H9 (cell line): ENCODE measurements around the gene MAOA. TPM values are rescaled to one million over a fixed set of nuclear protein-coding genes. Genes with fewer than 3 reads are reported as not detected.
A peak's percentile ranks its signal among the peaks of the same experiment; 100 is the strongest.

ENCODE experiments used
- DNase-seq: peaks from one replicate; pipeline ENCODE4 v3.0.0-alpha.2; 2017
- H2AFZ ChIP-seq: one replicate; pipeline ENCODE4 v1.6.1; 2013; ENCODE audit warnings: mild to moderate bottlenecking, low read length, control low read depth, moderate library complexity
- H2AK5ac ChIP-seq: 2 replicates; pipeline ENCODE4 v1.6.1; 2013; ENCODE audit warnings: low read length, control low read depth, mixed read lengths; ENCODE audit not compliant: insufficient read length
- H2BK120ac ChIP-seq: one replicate; pipeline ENCODE4 v1.6.1; 2013; ENCODE audit warnings: low read depth, mild to moderate bottlenecking, low read length, control low read depth, inconsistent platforms; ENCODE audit not compliant: poor library complexity, severe bottlenecking
- H2BK12ac ChIP-seq: 2 replicates; pipeline ENCODE4 v1.6.1; 2013; ENCODE audit warnings: low read length, control low read depth, mixed read lengths, low read depth; ENCODE audit not compliant: insufficient read length
- H2BK15ac ChIP-seq: 2 replicates; pipeline ENCODE4 v1.6.1; 2013; ENCODE audit warnings: low read depth, low read length, control low read depth
- H2BK20ac ChIP-seq: one replicate; pipeline ENCODE4 v1.6.1; 2013; ENCODE audit warnings: low read depth, mild to moderate bottlenecking, low read length, control low read depth, inconsistent platforms; ENCODE audit not compliant: poor library complexity, severe bottlenecking
- H2BK5ac ChIP-seq: 2 replicates; pipeline ENCODE4 v1.6.1; 2013; ENCODE audit warnings: low read length, control low read depth, mixed read lengths; ENCODE audit not compliant: insufficient read length
- H3K14ac ChIP-seq: 2 replicates; pipeline ENCODE4 v1.6.1; 2013; ENCODE audit warnings: low read length, control low read depth; ENCODE audit not compliant: insufficient read depth
- H3K18ac ChIP-seq: 2 replicates; pipeline ENCODE4 v1.6.1; 2013; ENCODE audit warnings: low read depth, mild to moderate bottlenecking, mixed read lengths, low read length, control low read depth; ENCODE audit not compliant: insufficient read length
- H3K23ac ChIP-seq: 2 replicates; pipeline ENCODE4 v1.6.1; 2013; ENCODE audit warnings: low read length, control low read depth, mixed read lengths, low read depth; ENCODE audit not compliant: insufficient read length
- H3K23me2 ChIP-seq: 2 replicates; pipeline ENCODE4 v1.6.1; 2013; ENCODE audit warnings: low read depth, mild to moderate bottlenecking, mixed read lengths, low read length, control low read depth; ENCODE audit not compliant: insufficient read length, poor library complexity, severe bottlenecking
- H3K27ac ChIP-seq: 2 replicates; pipeline ENCODE4 v1.5.1; 2013; ENCODE audit warnings: low read length, control low read depth, mixed read lengths, low read depth; ENCODE audit not compliant: insufficient read length
- H3K27me3 ChIP-seq: 2 replicates; pipeline ENCODE4 v1.6.1; 2013; ENCODE audit warnings: low read length, control low read depth, inconsistent platforms; ENCODE audit not compliant: insufficient read depth
- H3K4ac ChIP-seq: 2 replicates; pipeline ENCODE4 v1.6.1; 2013; ENCODE audit warnings: low read depth, mild to moderate bottlenecking, control low read depth, inconsistent platforms, low read length, moderate library complexity
- H3K4me1 ChIP-seq: 2 replicates; pipeline ENCODE4 v1.6.1; 2013; ENCODE audit warnings: low read length, control low read depth, inconsistent platforms; ENCODE audit not compliant: insufficient read depth
- H3K4me2 ChIP-seq: 2 replicates; pipeline ENCODE4 v1.6.1; 2013; ENCODE audit warnings: low read length, control low read depth, mixed read lengths; ENCODE audit not compliant: insufficient read length, insufficient read depth
- H3K56ac ChIP-seq: 2 replicates; pipeline ENCODE4 v1.6.1; 2013; ENCODE audit warnings: low read depth, mild to moderate bottlenecking, mixed read lengths, low read length, control low read depth; ENCODE audit not compliant: insufficient read length
- H3K79me1 ChIP-seq: 2 replicates; pipeline ENCODE4 v1.6.1; 2013; ENCODE audit warnings: low read depth, mild to moderate bottlenecking, moderate library complexity, low read length, control low read depth, inconsistent platforms; ENCODE audit not compliant: insufficient read depth, poor library complexity, severe bottlenecking
- H3K79me2 ChIP-seq: 2 replicates; pipeline ENCODE4 v1.6.1; 2013; ENCODE audit warnings: low read length, control low read depth, inconsistent platforms; ENCODE audit not compliant: insufficient read depth
- H3K9ac ChIP-seq: 2 replicates; pipeline ENCODE4 v1.6.1; 2013; ENCODE audit warnings: low read length, control low read depth, mixed read lengths; ENCODE audit not compliant: insufficient read length; ENCODE audit errors: extremely low read depth
- H3K9me3 ChIP-seq: one replicate; pipeline ENCODE4 v1.6.1; 2013; ENCODE audit warnings: low read depth, low read length, inconsistent platforms; ENCODE audit not compliant: control insufficient read depth
- H3T11ph ChIP-seq: one replicate; pipeline ENCODE4 v1.6.1; 2013; ENCODE audit warnings: mild to moderate bottlenecking, low read length, control low read depth, inconsistent platforms
- H4K20me1 ChIP-seq: one replicate; pipeline ENCODE4 v1.6.1; 2013; ENCODE audit not compliant: control insufficient read depth, insufficient read length, insufficient read depth
- H4K5ac ChIP-seq: 2 replicates; pipeline ENCODE4 v1.6.1; 2013; ENCODE audit warnings: low read depth, mild to moderate bottlenecking, mixed read lengths, low read length, control low read depth; ENCODE audit not compliant: insufficient read length
- H4K8ac ChIP-seq: replicated peaks from 2 replicates; pipeline ENCODE4 v1.6.1; 2013; ENCODE audit warnings: low read length, control low read depth, mixed read lengths, low read depth; ENCODE audit not compliant: insufficient read length
- H4K91ac ChIP-seq: 2 replicates; pipeline ENCODE4 v1.6.1; 2013; ENCODE audit warnings: low read depth, mild to moderate bottlenecking, moderate library complexity, mixed read lengths, low read length, control low read depth; ENCODE audit not compliant: insufficient read length
- H3K27ac Mint-ChIP-seq, 3 experiments: 2 replicates in 2 of 3; 3 replicates in 1 of 3; pipeline ENCODE4 v1.8.0; 2020 to 2021; ENCODE audit warnings: mixed read lengths in 3 of 3, mild to moderate bottlenecking in 1 of 3, moderate library complexity in 1 of 3
- H3K27me3 Mint-ChIP-seq: 2 replicates; pipeline ENCODE4 v1.8.0; 2021; ENCODE audit warnings: low read depth, mild to moderate bottlenecking, moderate library complexity, mixed read lengths
- H3K36me3 Mint-ChIP-seq, 3 experiments: 2 replicates in 2 of 3; 3 replicates in 1 of 3; pipeline ENCODE4 v1.8.0; 2020 to 2021; ENCODE audit warnings: low read depth in 3 of 3, mixed read lengths in 3 of 3; ENCODE audit not compliant: insufficient read depth in 1 of 3
- H3K4me1 Mint-ChIP-seq, 2 experiments: 2 replicates each; pipeline ENCODE4 v1.8.0; 2020; ENCODE audit warnings: mixed read lengths in 2 of 2
- H3K4me3 Mint-ChIP-seq, 2 experiments: 2 replicates in 1 of 2; 3 replicates in 1 of 2; pipeline ENCODE4 v1.8.0; 2020 to 2021; ENCODE audit warnings: mild to moderate bottlenecking in 2 of 2, mixed read lengths in 2 of 2, moderate library complexity in 1 of 2
- H3K9me3 Mint-ChIP-seq, 2 experiments: 2 replicates in 1 of 2; 3 replicates in 1 of 2; pipeline ENCODE4 v1.8.0; 2020; ENCODE audit warnings: mild to moderate bottlenecking in 2 of 2, mixed read lengths in 2 of 2, moderate library complexity in 1 of 2
- CTCF ChIP-seq: fragments of 200-600 bp; sonication (generic); conservative IDR thresholded peaks from 3 replicates; pipeline ENCODE4 v1.8.0; 2021; ENCODE audit warnings: antibody characterized with exemption, mild to moderate bottlenecking
- WGBS: extraction: QIAGEN DNeasy Blood & Tissue Kit; methylation state at CpG from one replicate; pipeline ENCODE4 v1.1.7; 2013; ENCODE audit warnings: missing lambda C conversion rate, low lambda C conversion rate, mixed read lengths; ENCODE audit not compliant: insufficient read length; ENCODE audit errors: extremely low coverage; 5-methylcytosine and 5-hydroxymethylcytosine counted together
- total RNA-seq: library from RNA; stranded (reverse); gene quantifications from 2 replicates; pipeline ENCODE4 v1.2.1, GENCODE V29; 2021

MAOA gene
- total RNA-seq, 1 experiment from 2014 or later = 0.28 TPM

GRCh38 chrX:43654431-43655150, 1.5 kb upstream of the MAOA start:
- no peaks in the 10 kb centered on the region for H3K9me3 ChIP-seq
- H4K91ac ChIP-seq = no peak overlapping the region
- peak; percentile 29; the same call in 2 of the 3 replicates for TF ChIP-seq CTCF
- peak overlapping the region; percentile 99 for H3K18ac ChIP-seq
- H2BK5ac ChIP-seq = peak overlapping the region; percentile 99
- no peak overlapping the region for H3K56ac ChIP-seq
- H3K36me3 Mint-ChIP-seq = peaks cover 0 to 6% (median 4%) of the 10 kb centered on the region in 3 experiments; a peak in 4 of 7 replicates
- peaks cover 8% of the 10 kb centered on the region for H3K23me2 ChIP-seq
- H2AK5ac ChIP-seq = no peak overlapping the region
- H2BK20ac ChIP-seq = no peak overlapping the region
- no peaks in the 10 kb centered on the region for H3K79me1 ChIP-seq
- H3K4ac ChIP-seq = no peak overlapping the region; the same call in 1 of the 2 replicates
- H3K27ac Mint-ChIP-seq = peak overlapping the region; percentile 100
- peaks cover 2 to 5% of the 10 kb centered on the region in 2 experiments; a peak in 3 of 4 replicates for H3K4me1 Mint-ChIP-seq
- peak overlapping the region; percentile 99 for H4K5ac ChIP-seq
- no peaks in the 10 kb centered on the region for H4K20me1 ChIP-seq
- no peak overlapping the region for H2BK15ac ChIP-seq
- peaks cover 7% of the 10 kb centered on the region for H3K27me3 Mint-ChIP-seq
- peak overlapping the region; percentile 96 for H4K8ac ChIP-seq
- peak overlapping the region; percentile 90 for H2BK120ac ChIP-seq
- H3K23ac ChIP-seq = no peak overlapping the region
- no peak overlapping the region for H2AFZ ChIP-seq
- H3K27ac ChIP-seq = no peak overlapping the region
- peak; percentile 95 for DNase-seq
- peak overlapping the region; percentile 96 for H3K9ac ChIP-seq
- H3T11ph ChIP-seq = peak overlapping the region; percentile 62
- no peaks in the 10 kb centered on the region; the same call in 1 of the 2 replicates for H3K27me3 ChIP-seq
- peak overlapping the region; percentile 77 for H2BK12ac ChIP-seq
- H3K79me2 ChIP-seq = no peaks in the 10 kb centered on the region
- H3K14ac ChIP-seq = peak overlapping the region; percentile 98
- peaks cover 36 to 42% of the 10 kb centered on the region in 2 experiments for H3K9me3 Mint-ChIP-seq
- peak overlapping the region; percentile 90 for H3K4me2 ChIP-seq
- peak overlapping the region; percentile 80 to 85 for H3K4me3 Mint-ChIP-seq
- WGBS = no CpG with 5 or more reads among the region's 57 CpGs
- no peaks in the 10 kb centered on the region for H3K4me1 ChIP-seq
